Esophagus muscularis mucosa (tissue), 4 donors: ENCODE results near the gene CENPV. TPM values are rescaled to one million over a fixed set of nuclear protein-coding genes. Genes with fewer than 3 reads are reported as not detected.
A peak's percentile ranks its signal among the peaks of the same experiment; 100 is the strongest.

Source experiments
- DNase-seq: peaks from one replicate; pipeline ENCODE4 v3.0.0-alpha.2; 2017; ENCODE audit errors: extremely low spot score
- H3K27ac ChIP-seq, 4 donors: fragments of 200-600 bp; sonication (generic); replicated peaks in 1 of 4; 1 replicate in 3 of 4; 2 replicates in 1 of 4; pipeline ENCODE4 v1.5.1; 2016 to 2019; ENCODE audit warnings: mild to moderate bottlenecking in 1 of 4
- H3K27me3 ChIP-seq, 4 donors: fragments of 200-600 bp; sonication (generic); one replicate each; pipeline versions ENCODE4 v1.5.1 to v1.6.0; 2016 to 2019
- H3K36me3 ChIP-seq, 4 donors: fragments of 200-600 bp; sonication (generic); one replicate each; pipeline ENCODE4 v1.5.1; 2016 to 2019
- H3K4me1 ChIP-seq, 4 donors: fragments of 200-600 bp; sonication (generic); one replicate each; pipeline ENCODE4 v1.5.1; 2016 to 2019
- H3K4me3 ChIP-seq, 4 donors: fragments of 200-600 bp; sonication (generic); 1 replicate in 2 of 4; 2 replicates in 2 of 4; pipeline ENCODE4 v1.5.1; 2016 to 2019; ENCODE audit warnings: mild to moderate bottlenecking in 4 of 4, moderate library complexity in 1 of 4
- H3K9me3 ChIP-seq, 4 donors: fragments of 200-600 bp; sonication (generic); 1 replicate in 3 of 4; 2 replicates in 1 of 4; pipeline ENCODE4 v1.5.1; 2016 to 2019
- CTCF ChIP-seq, 3 experiments: fragments of 200-600 bp in 2 of 3; fragments of 450-650 bp in 1 of 3; sonication (generic) in 2 of 3; IDR thresholded peaks; one replicate each; pipeline ENCODE4 v1.5.1; 2017 to 2019; ENCODE audit warnings: antibody characterized with exemption in 3 of 3, mild to moderate bottlenecking in 2 of 3, moderate library complexity in 1 of 3
- EP300 ChIP-seq: sonication (generic); formaldehyde crosslinking; IDR thresholded peaks from one replicate; pipeline ENCODE4 v1.6.1; 2017; ENCODE audit warnings: antibody characterized with exemption
- POLR2A ChIP-seq: fragments of 450-650 bp; IDR thresholded peaks from one replicate; pipeline ENCODE4 v1.6.1; 2017; ENCODE audit warnings: antibody characterized with exemption, moderate library complexity, mild to moderate bottlenecking, low read depth
- POLR2AphosphoS5 ChIP-seq, 2 donors: sonication (generic); formaldehyde crosslinking; IDR thresholded peaks; one replicate each; pipeline ENCODE4 v1.6.1; 2017; ENCODE audit warnings: antibody characterized with exemption in 2 of 2
- WGBS: methylation state at CpG from one replicate; pipeline ENCODE4 v1.1.5; 2018; 5-methylcytosine and 5-hydroxymethylcytosine counted together
- intact Hi-C: fragments of 100-400 bp; cut with DNase I; formaldehyde crosslinking; loops from one replicate; pipeline ENCODE4 v1.15.1; 2023
- total RNA-seq, 4 donors: library from RNA; depleted of rRNA; stranded (reverse); fragments of >200 nt; gene quantifications; one replicate each; pipeline versions ENCODE4 v1.1.0 to v1.2.1, GENCODE V29; 2016

The CENPV gene
- total RNA-seq, 4 donors from 2014 or later, result 4.2 to 10.9 (median 8.2) TPM

- TF ChIP-seq POLR2A (no peak), POLR2AphosphoS5 (IDR thresholded peaks at IDR 0.05) (no peak), CTCF (IDR thresholded peaks at IDR 0.05) (no peak), EP300 (no peak)
- Histone ChIP-seq H3K27ac (no peak overlapping the region), H3K27me3 (no peaks in the 10 kb centered on the region), H3K4me1 (no peaks in the 10 kb centered on the region), H3K9me3 (no peaks in the 10 kb centered on the region), H3K4me3 (no peak overlapping the region), H3K36me3 (peaks cover 0 to 25% (median 19%) of the 10 kb centered on the region in 4 donors)
- WGBS, result 100% methylated on average over 1 of the region's 1 CpG
- no peak for DNase-seq
- intact Hi-C loops, result no loop called here
Measured at GRCh38 chr17:16339402-16339801, 13.9 kb downstream of the CENPV start.

- no peak for DNase-seq
- Histone ChIP-seq H3K4me3 (no peak overlapping the region), H3K27me3 (no peaks in the 10 kb centered on the region), H3K27ac (no peak overlapping the region), H3K9me3 (no peaks in the 10 kb centered on the region), H3K4me1 (no peaks in the 10 kb centered on the region), H3K36me3 (peaks cover 0 to 15% (median 11%) of the 10 kb centered on the region in 4 donors)
- no peak for TF ChIP-seq POLR2AphosphoS5 (IDR thresholded peaks at IDR 0.05)
- TF ChIP-seq CTCF (IDR thresholded peaks at IDR 0.05), result no peak
- no peak for TF ChIP-seq EP300
- TF ChIP-seq POLR2A, result no peak
- intact Hi-C loops, result no loop called here
- WGBS, result 95% methylated on average over 3 of the region's 3 CpGs
Measured at GRCh38 chr17:16338391-16338790, 14.9 kb downstream of the CENPV start.

GRCh38 chr17:16329519-16330271 is 23.6 kb downstream of the CENPV start:
- peak overlapping the region in 1 of 4 donors; percentile 6 for H3K27ac ChIP-seq
- TF ChIP-seq POLR2A (no peak), EP300 (no peak), CTCF (IDR thresholded peaks at IDR 0.05) (no peak), POLR2AphosphoS5 (IDR thresholded peaks at IDR 0.05) (no peak)
- no peak for DNase-seq
- peak overlapping the region in 3 of 4 donors; percentile 6 to 18 (median 8) for H3K4me3 ChIP-seq
- peaks cover 5 to 15% (median 13%) of the 10 kb centered on the region in 4 donors for H3K4me1 ChIP-seq
- H3K27me3 ChIP-seq, result no peaks in the 10 kb centered on the region
- H3K36me3 ChIP-seq, result peaks cover 0 to 24% (median 23%) of the 10 kb centered on the region in 4 donors
- intact Hi-C loops, result no loop called here
- WGBS, result 46% methylated on average over 11 of the region's 11 CpGs
- H3K9me3 ChIP-seq, result no peaks in the 10 kb centered on the region

GRCh38 chr17:16328997-16329396 is 24.3 kb downstream of the CENPV start:
- no peak for DNase-seq
- H3K9me3 ChIP-seq, result no peaks in the 10 kb centered on the region
- TF ChIP-seq EP300, result no peak
- TF ChIP-seq POLR2AphosphoS5 (IDR thresholded peaks at IDR 0.05), result no peak
- no peak for TF ChIP-seq POLR2A
- no peak for TF ChIP-seq CTCF (IDR thresholded peaks at IDR 0.05)
- 11% methylated on average over 1 of the region's 1 CpG for WGBS
- intact Hi-C loops, result no loop called here
- H3K4me1 ChIP-seq, result peaks cover 5 to 15% (median 13%) of the 10 kb centered on the region in 4 donors
- H3K27me3 ChIP-seq, result no peaks in the 10 kb centered on the region
- peak overlapping the region in 2 of 4 donors; percentile 6 to 18 for H3K4me3 ChIP-seq
- peak overlapping the region in 1 of 4 donors; percentile 6 for H3K27ac ChIP-seq
- peaks cover 0 to 31% (median 26%) of the 10 kb centered on the region in 4 donors for H3K36me3 ChIP-seq
